ENCODE measurements around the gene MNAT1.
"Not testable (repeated sequence)": the region's sequence is repeated elsewhere in the genome, so short reads cannot be mapped to it uniquely, and the experiment has no call there.

The MNAT1 gene

DNA sequence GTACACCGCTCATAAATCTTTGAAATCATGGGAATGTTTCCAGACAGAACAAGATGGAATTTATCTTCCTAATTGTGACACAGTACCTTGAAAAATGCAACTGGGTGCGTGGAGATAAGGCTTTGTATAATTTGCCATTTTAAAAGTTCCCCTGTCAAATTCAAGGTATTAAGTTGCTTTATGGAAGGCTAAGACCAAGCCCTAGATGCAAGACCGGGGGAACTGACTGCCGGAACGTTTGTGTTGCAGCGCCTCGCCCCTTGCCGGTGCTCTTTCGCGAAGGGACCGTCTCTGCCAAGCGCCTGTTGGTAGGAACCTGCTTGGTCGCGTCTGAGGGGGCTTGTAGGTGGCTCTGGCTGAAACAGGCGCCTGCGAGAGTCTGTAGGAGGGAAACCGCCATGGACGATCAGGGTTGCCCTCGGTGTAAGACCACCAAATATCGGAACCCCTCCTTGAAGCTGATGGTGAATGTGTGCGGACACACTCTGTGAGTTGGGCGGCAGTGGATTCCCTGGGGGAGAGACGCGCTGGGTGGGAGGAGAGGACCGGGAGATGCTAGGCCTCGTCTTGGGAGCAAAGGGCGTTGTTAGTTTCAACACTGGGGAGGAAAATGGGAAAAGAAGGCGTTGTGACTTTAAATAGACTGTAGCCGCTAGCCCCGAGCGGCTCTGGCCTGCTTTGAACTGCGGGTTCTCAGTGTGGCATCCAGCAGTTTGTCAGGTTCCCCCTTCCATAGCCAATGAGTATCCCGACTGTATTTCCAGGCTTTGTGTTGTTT is at the start of gene MNAT1:
Gene MNAT1 (plus strand): TSS at position 297 of the 778 bp plus-strand sequence. CDS start 102 bp downstream, at position 399.
- DNase-seq (ENCODE audit: low read depth): peak; percentile 58

DNA sequence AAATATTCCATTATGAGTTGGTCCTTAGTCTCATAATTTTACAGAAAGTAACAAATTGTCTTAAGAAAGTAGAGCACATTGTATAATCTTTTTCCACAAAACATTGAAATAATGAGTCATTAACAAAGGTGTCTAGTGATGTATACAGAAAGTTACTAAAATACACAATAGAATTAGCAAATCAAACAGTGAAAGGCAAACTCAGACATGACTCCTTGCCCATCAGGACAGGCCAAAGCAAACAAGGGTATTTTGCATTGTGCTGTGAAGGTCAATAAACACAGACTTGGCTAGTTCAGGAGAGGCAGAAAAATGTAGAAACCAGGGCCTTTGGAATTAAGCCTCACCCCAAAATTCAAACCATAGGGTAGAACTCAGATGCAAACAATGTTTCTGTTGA is 47.7 kb upstream of the MNAT1 start:
- no peak for DNase-seq (ENCODE audit: low read depth)

DNA sequence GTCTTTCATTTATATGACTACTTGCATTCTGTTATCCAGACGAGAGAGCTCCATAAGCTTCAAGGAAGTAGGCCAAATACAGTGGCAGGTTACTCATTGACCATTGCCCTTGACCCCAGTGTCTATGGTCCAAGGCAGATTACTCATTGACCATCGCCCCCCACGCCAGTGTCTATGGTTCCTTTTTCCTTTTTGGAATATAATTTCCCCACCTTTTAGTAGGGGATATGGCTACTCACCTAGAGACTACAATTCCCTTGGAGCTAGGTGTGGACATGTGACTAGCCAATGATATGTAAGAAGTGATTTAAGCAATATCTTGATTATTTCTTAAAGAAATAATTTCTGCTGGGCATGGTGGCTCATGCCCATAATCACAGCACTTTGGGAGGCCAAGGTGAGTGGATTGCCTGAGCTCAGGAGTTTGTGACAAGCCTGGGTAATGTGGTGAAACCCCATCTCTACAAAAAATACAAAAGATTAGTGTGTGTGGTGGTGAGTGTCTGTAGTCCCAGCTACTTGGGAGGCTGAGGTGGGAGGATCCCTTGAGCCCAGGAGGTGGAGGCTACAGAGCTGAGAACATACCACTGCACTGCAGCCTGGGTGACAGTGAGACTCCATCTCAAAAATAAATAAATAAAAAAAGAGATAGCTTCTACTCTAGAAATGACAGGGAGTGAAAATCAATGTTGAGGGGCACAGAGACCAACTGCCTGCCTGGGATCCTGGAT is 43.0 kb upstream of the MNAT1 start:
- no peak for DNase-seq (ENCODE audit: low read depth)

DNA sequence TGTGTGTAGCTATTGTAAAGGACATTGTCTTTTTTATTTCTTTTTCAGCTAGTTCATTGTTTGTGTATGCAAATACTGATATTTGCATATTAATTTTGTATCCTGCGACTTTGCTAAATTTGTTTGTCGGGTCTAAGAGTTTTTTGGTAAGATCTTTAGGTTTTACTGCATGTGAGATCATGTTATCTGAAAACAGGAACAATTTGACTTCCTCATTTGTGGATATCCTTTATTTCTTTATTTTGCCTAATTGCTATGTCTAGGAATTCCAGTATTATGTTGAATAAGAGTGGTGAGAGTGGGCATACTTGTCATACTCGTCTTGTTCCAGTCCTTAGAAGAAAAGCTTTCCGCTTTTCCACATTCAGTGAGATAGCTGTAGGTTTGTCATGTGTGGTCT is 39.2 kb upstream of the MNAT1 start:
- DNase-seq (ENCODE audit: low read depth): no peak

DNA sequence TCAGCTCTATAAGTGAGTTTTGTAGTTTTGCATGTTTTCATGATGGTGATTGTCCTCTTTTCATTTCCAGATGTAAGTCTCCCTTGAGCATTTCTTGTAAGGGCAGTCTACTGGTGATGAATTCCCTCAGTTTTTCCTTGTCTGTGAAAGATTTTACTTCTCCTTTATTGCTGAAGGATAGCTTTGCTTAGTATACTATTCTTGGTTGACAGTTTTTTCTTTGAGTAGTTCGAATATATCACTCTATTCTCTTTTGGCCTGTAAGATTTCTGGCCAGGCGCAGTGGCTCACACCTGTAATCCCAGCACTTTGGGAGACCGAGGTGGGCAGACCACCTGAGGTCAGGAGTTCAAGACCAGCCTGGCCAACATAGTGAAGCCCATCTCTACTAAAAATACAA is 34.0 kb upstream of the MNAT1 start:
- DNase-seq (ENCODE audit: low read depth): no peak

DNA sequence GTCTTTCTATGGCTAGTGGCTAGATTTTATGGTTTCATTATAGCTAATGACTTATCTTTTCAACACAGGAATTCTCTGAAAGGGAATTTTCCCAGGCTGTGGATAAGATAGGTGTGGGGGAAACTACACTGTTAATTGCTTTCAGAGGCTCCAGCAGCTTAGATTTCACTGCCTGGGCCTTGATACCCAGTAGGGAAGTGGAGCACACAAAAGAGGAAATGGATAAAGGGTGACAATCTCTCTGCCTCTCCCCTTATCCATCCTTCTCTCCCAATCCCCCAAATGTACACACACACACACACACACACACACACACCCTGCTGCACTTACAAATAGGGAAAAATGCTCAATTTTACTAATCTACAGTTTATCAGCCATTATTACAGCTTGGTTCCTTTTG is 29.5 kb upstream of the MNAT1 start:
- no peak for DNase-seq (ENCODE audit: low read depth)

DNA sequence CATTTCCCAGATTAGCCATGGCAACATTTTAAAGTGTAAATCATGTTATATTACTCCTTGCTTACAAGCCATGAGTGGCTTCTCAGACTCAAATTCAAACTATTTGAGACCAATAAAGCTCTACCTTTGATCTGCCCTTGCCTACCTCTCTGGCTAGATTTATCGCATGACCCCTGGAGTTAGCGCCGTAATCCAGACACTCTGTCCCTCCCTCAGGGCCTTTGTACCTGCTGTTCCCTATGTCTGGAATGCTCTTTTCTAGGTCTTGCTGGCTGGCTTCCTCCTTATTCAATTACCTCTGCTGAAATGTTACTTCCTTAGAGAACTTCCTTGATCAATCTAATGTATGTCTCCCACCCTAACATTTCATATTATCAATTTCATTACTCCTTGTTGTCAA is 26.7 kb upstream of the MNAT1 start:
- DNase-seq (ENCODE audit: low read depth): no peak

DNA sequence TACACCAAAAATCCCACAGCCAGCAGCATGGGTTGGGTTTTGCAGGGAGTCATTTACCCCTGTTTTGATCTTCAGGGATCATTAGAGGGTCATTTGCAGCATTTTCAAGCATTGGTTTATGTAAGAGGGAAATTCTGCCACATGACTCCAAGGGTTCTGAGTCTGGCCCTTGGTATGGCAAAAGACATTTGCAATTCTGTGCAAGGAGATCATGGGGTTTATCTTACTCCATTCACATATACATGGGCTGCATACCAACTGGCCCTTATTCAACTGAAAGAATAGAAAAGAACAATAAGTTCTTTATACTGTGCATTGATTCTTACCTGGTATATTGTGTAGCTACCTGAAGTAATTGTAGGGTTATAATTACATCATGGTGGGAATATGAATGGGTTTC is 24.1 kb upstream of the MNAT1 start:
- DNase-seq (ENCODE audit: low read depth): no peak

DNA sequence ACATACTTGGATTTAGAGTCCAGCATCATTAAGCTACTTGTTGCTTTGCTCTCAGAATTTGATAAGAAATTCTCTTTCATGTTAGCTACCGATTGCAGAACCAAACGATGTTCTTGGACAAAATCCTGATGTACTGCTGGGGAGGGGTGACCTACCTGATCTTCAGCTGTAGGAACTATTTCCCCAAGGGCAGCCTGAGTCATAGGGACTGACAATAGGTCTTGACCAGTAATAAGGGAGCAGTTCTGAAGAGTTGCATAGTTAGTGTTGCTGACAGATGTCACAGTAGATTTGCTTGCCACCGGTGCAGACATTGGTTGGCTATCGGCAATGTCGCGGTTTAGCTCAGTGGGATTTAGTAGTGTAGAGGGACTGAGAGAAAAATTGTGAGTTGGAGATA is 21.0 kb upstream of the MNAT1 start:
- no peak for DNase-seq (ENCODE audit: low read depth)

DNA sequence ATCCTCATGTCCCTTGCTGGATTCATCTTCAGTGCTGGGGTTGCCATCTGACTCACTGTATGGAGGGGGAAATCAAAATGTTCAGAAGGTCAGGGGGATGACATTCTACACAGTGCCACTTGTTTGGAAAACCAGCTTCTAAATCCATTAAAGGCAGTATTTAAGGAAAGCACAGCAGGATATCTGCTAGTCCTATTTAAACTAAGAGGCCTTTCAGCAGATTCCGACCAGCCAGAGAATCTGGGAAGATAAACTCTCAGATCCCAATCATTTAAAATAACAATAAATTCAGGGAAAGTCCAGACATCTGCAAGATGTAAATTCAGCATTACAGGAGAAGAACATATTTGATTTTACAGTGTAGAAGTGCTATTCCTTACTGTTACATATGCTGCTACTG is 14.2 kb upstream of the MNAT1 start:
- DNase-seq (ENCODE audit: low read depth): no peak

DNA sequence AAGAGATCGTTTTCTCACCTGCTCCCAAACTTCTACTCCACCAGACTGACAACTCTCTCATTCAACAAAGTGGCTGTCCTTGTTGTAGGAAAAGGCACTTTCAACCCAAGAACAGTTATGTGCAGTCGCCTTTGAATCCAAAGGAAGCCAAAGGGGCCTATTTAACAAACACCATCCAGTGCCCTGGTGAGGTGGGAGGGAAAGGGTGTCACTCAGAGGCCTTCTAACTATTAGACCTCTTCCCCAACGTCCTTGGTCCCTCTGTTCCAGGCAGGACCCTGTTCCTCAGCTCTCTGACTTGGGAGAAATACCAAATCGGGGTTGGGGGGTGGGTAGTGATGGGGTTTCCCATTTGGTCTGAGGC is 13.6 kb upstream of the MNAT1 start:
- no peak for DNase-seq (ENCODE audit: low read depth)

DNA sequence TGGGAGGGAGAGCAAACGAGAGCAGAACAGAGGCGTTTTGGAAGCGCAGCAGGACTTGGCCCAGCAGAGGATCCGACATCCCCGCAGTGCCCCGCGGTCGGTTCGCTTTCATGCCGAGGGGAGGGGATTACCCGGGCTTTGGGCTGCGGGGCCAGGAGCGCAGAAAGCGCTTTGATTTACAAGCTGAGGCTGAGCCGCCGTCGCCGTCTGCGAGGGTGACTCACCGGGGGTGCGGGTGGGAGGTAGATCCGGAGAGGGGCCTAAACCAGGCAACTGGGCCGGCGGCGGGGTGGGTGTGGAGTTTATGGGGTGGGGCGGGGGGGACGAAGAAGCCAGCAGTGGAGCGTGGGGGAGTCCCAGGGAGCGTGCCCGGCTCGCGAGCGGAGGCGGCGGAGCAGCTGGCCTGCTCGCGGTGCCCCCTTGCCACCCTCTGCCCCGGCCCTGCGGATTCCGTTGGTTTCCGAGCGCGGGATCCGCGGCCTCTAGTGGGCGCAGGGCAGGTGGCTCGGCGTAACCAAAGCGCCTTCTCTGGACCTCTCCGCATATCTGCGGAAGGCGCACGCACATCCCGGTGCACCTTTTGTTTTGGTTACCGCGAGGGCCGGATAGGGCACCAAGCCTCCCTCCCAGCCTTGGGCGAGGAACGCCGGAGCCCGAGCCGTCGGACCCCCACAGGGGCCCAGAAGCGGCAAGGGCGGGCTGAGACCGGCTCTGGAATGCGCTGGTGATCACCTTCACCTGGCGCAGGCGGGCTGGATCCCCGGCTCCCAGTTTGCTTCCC is 13.0 kb upstream of the MNAT1 start:
- DNase-seq (ENCODE audit: low read depth): no peak

DNA sequence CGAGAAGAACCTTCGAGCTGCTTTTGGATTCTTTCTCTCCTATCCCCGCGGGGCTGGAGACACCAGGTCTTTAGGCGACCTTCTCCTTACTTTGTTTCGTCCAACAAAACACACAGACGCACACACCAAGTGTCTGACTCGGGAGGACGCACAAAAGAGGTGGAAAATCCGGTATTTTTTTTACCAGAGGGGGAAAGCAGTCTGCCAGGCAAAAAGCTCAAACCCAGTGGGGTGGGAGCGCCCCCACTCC is 12.5 kb upstream of the MNAT1 start:
- no peak for DNase-seq (ENCODE audit: low read depth)

DNA sequence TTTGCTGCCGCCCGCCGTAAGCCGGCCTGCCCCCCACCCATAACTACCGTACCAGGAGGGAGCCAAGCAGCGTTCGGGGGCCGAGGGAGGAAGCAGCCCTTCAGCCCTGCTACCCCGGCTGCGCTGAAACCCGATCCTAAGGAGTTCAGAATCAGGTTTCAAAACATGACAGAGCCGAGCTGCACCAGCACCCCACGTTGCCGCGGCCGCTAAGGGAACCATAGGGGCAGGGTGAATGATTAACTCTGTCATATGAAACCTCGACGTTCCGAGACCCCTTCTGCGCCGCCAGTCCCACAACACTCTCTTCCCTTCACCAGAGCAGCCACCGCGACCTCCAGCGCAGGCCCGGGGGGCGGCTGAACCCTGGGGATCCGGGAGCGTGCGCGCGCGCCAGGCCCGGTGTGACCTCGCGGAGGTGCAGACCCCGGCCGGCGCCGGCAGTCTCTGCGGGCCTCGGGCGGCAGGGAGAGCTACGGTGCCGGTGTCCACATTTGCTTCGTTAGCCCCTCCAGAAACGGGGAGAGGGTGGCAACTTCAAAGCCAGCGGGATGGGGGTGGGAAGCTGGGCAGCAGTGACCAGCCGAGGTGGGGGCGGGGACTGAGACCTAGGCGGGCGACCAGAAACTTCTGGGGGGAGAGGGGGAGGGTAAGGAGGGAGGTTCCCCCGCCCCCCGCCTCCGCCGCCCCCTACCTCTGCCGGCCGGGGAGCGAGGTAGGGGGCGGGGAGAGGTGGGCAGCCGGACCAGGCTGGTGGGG is 12.0 kb upstream of the MNAT1 start:
- DNase-seq (ENCODE audit: low read depth): no peak

DNA sequence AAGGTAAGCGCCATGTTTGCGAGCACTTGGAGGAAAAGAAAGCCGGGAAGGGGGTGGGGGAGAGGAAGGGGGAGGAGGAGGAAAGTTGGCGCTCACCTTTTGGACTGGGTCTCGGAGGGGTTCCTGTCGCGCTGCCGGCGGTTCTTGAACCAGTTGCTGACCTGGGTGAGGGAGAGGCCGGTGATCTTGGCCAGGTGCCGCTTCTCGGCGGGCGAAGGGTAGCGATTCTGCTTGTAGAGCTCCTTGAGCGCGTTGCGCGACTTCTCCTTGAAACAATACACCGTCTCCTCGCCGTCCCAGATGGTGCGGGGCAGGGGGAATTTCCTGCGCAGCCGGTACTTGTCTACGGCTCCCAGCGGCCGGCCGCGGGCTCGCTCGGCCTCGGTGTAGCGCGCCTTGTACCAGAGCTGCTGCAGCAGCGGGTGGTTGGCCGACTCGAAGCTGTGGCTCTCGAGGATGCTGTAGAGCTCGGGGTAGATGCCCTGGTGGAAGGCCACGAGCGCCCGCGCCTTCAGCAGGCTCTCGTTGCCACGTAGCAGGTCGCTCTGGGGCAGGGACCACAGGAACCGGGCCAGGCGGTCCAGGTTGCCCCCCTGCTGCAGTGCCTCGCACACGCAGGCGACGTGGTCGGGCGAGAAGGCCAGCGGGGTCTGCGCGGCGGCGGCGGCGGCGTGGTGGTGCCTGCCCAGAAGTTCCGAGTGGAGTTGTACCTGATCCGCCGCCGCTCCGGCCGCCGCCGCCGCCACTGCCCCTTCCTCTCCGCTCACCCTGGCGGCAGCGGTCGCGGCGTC is 11.2 kb upstream of the MNAT1 start:
- no peak for DNase-seq (ENCODE audit: low read depth)

DNA sequence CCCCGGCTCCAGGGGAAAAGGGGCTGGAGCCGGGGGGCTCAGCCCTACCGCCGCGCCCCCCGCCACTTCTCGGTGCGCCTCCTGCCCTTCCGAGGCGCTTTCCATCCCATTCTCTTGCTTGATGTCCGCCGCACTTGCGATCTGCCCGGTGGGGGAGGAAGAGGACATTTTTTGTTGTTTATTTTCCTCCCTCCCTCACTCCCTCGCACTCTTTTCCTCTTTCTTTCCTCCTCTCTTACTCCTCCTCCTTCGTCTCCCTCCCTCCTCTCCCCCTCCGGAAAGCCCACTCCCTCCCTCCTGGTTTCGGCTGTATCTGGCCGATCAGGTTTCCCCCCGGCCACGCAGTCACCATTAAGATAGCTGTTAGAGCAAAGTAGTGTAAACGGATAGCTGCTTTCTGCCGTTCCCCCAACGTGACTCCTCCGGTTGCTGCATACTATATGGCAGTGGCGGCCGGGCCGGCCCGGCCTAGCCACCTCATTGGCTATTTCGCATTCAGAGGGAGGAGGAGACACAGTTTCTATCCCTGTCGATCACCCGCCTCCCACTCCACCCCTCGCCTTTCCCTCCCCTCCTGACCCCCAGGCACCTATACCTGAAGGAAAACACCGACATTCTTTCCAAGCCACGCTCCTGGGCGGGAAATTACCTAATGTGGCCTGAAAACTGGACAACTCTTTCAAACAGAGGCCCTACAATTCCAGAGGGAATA is 10.5 kb upstream of the MNAT1 start, which contains the start of gene SIX4:
Gene SIX4 (minus strand): TSS at position 445 of the 712 bp plus-strand sequence. CDS start 277 bp downstream, at position 168.
- DNase-seq (ENCODE audit: low read depth): peak; percentile 74

DNA sequence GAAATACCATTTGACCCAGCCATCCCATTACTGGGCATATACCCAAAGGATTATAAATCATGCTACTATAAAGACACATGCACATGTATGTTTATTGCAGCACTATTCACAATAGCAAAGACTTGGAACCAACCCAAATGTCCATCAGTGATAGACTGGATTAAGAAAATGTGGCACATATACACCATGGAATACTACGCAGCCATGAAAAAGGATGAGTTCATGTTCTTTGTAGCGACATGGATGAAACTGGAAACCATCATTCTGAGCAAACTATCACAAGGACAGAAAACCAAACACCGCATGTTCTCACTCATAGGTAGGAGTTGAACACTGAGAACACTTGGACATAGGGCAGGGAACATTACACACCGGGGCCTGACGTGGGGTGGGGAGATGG is 3.3 kb upstream of the MNAT1 start:
- not testable (repeated sequence) for DNase-seq (ENCODE audit: low read depth)

DNA sequence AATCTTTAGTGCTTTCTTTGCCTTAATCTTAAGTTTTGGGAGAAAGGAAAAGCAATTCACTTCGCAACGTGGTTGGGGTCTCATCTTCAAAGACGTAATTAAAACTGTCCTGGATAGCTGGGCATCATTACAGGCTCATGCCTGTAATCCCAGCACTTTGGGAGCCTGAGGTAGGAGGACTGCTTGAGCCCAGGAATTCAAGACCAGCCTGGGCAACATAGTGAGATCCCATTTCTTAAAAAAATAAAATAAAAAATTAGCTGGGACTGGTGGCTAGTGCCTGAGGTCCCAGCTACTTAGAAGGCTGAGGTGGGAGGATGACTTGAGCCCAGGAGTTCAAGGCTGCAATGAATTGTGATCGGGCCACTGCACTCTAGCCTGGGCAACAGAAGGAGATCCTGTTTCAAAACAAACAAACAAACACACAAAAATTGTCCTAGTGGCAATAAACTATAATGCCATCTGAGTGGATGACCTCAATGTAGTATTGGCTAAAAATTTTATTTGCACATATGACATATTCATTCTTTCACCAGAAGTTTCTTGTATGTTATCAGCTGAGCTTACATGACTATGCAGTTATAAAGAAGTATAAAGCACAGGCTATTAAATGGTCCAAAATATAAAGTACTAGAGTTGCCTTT is 1.6 kb upstream of the MNAT1 start:
- no peak for DNase-seq (ENCODE audit: low read depth)

DNA sequence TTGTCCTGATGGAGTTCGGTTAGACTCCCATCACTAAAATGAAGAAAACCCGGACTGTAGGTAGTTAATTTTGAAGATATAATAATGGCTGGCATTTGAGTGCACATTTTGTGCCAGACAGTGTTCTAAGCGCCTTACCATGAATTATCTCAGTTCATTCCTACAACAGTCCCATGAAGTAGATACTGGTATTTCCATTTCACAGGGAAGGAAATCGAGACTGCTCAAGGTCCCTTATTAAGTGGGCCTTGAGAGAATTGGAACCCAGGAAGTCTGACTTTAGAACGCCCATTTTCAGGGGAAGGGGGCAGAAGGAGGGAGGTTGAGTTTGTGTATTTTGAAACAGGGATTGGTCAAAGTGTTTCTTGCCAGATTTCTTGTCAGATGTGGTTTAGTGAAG is 855 bp downstream of the MNAT1 start:
- no peak for DNase-seq (ENCODE audit: low read depth)

DNA sequence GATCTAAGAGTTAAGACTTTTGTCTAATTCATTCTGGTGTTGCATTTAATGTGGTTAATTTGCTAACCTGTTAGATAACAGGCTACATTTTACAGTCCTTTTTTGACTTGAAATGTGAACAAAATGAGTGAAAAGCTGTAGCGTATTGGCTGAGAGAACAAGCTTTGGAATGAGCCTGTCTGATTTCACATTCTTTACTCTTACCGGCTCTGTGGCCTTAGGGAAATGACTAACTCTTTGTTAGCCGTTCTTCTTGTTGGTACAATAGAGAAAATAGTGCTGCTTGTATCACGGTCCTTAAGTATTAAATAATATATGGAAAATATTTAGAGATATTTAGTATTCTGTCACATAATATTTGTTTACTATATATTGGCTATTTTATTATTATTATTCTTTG is 1.9 kb downstream of the MNAT1 start:
- peak; percentile 62 for DNase-seq (ENCODE audit: low read depth)
